Suprapubic skin (tissue), 4 donors: ENCODE data around the gene PRL. TPM values are rescaled to one million over a fixed set of nuclear protein-coding genes. Genes with fewer than 3 reads are reported as not detected.

Experiments used
- DNase-seq, 2 donors: peaks; one replicate each; pipeline ENCODE4 v3.0.0-alpha.2; 2019; ENCODE audit warnings: low spot score in 2 of 2
- H3K27ac ChIP-seq: fragments of 200-600 bp; sonication (generic); one replicate; pipeline ENCODE4 v1.5.1; 2019
- H3K27me3 ChIP-seq: fragments of 200-600 bp; sonication (generic); one replicate; pipeline ENCODE4 v1.5.1; 2019
- H3K36me3 ChIP-seq: fragments of 200-600 bp; sonication (generic); one replicate; pipeline ENCODE4 v1.5.1; 2019
- H3K4me1 ChIP-seq: fragments of 200-600 bp; sonication (generic); one replicate; pipeline ENCODE4 v1.5.1; 2019
- H3K4me3 ChIP-seq: fragments of 200-600 bp; sonication (generic); one replicate; pipeline ENCODE4 v1.5.1; 2019; ENCODE audit warnings: mild to moderate bottlenecking
- H3K9me3 ChIP-seq: fragments of 200-600 bp; sonication (generic); one replicate; pipeline ENCODE4 v1.5.1; 2019
- CTCF ChIP-seq, 2 donors: fragments of 200-600 bp in 1 of 2; fragments of 450-650 bp in 1 of 2; sonication (generic) in 1 of 2; IDR thresholded peaks; one replicate each; pipeline ENCODE4 v1.5.1; 2016 to 2019; ENCODE audit warnings: antibody characterized with exemption in 2 of 2, mild to moderate bottlenecking in 1 of 2, moderate library complexity in 1 of 2
- EP300 ChIP-seq: sonication (generic); formaldehyde crosslinking; IDR thresholded peaks from one replicate; pipeline ENCODE4 v1.6.1; 2017; ENCODE audit warnings: antibody characterized with exemption
- POLR2A ChIP-seq, 2 donors: fragments of 450-650 bp; IDR thresholded peaks; one replicate each; pipeline ENCODE4 v1.6.1; 2017; ENCODE audit warnings: antibody characterized with exemption in 2 of 2, mild to moderate bottlenecking in 2 of 2, moderate library complexity in 2 of 2
- POLR2AphosphoS5 ChIP-seq, 3 donors: sonication (generic); formaldehyde crosslinking; IDR thresholded peaks; one replicate each; pipeline ENCODE4 v1.6.1; 2017; ENCODE audit warnings: antibody characterized with exemption in 3 of 3
- WGBS: methylation state at CpG from one replicate; pipeline ENCODE4 v1.1.5; 2018; 5-methylcytosine and 5-hydroxymethylcytosine counted together
- total RNA-seq, 4 donors: library from RNA; depleted of rRNA; stranded (reverse); fragments of >200 nt; gene quantifications; one replicate each; pipeline ENCODE4 v1.1.0, GENCODE V29; 2016

Gene PRL
- total RNA-seq, 4 donors from 2014 or later, result not detected

DNA sequence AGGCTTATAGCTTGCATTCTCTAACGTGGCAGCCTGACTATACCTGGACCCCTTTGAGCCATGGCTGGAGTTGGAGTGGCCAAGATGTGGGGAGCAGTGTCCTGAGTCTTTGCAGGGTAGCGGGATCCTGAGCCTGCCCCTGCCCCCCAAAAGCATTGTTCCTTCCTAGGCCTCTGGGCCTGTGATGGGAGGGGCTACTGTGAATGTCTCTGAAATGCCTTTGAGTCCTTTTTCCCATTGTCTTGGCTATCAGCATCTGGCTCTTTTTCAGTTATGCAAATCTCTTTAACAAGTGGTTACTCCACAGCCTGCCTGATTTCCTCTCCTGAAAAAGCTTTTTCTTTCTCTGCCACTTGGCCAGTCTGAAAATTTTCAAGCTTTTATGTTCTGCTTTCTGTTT is 17.0 kb upstream of the PRL start:
- DNase-seq, result no peak
- H3K36me3 ChIP-seq, result no peaks in the 10 kb centered on the region
- WGBS, result 94% methylated on average over 2 of the region's 2 CpGs
- no peak overlapping the region for H3K27ac ChIP-seq
- TF ChIP-seq CTCF (IDR thresholded peaks at IDR 0.05) (no peak), POLR2A (IDR thresholded peaks at IDR 0.05) (no peak), POLR2AphosphoS5 (IDR thresholded peaks at IDR 0.05) (no peak), EP300 (no peak)
- H3K27me3 ChIP-seq, result no peaks in the 10 kb centered on the region
- H3K4me3 ChIP-seq, result no peak overlapping the region
- peaks cover 18% of the 10 kb centered on the region for H3K9me3 ChIP-seq
- H3K4me1 ChIP-seq, result no peaks in the 10 kb centered on the region

GRCh38 chr6:22308939-22309338 is 12.1 kb upstream of the PRL start:
- TF ChIP-seq POLR2A (IDR thresholded peaks at IDR 0.05) (no peak), POLR2AphosphoS5 (IDR thresholded peaks at IDR 0.05) (no peak), CTCF (IDR thresholded peaks at IDR 0.05) (no peak), EP300 (no peak)
- Histone ChIP-seq H3K36me3 (no peaks in the 10 kb centered on the region), H3K9me3 (peaks cover 17% of the 10 kb centered on the region), H3K27me3 (no peaks in the 10 kb centered on the region), H3K4me1 (no peaks in the 10 kb centered on the region), H3K4me3 (no peak overlapping the region), H3K27ac (no peak overlapping the region)
- no peak for DNase-seq
- 90% methylated on average over 2 of the region's 2 CpGs for WGBS

DNA sequence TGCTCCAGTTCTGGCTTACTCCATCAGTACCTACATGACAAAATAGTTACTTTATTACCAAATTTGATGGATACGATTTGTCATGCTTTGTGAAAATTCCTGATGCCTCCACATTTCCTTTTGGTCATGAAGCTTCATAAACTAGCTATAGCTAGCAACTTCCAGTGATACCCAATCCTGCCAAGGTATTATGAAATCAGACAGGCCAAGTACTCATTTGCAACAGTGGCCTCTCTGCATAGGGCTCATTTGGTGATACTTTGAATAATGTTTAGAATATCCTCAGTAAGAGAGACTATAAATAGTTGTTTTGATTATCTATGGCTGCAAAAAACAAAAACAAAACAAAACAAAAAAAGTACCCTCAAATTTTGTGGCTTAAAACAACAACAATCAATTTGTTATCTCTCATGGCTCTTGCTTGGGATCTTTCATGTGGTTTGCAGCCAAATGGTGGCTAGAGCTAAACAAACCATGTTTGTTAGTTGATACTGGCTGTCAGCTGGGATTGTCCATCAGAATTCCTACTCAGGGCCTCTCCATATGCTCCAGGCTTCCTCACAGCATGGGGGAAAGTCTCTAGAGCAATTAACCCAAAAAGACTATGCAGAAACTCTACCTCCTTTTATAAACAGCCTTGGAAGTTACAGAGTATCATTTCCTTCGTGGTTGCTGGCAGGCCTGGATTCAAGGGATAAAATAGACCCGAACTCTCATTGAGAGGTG is 10.1 kb upstream of the PRL start:
- no peak for TF ChIP-seq EP300
- TF ChIP-seq POLR2A (IDR thresholded peaks at IDR 0.05), result no peak
- no peak for TF ChIP-seq CTCF (IDR thresholded peaks at IDR 0.05)
- TF ChIP-seq POLR2AphosphoS5 (IDR thresholded peaks at IDR 0.05), result no peak
- WGBS, result 86% methylated on average over 3 of the region's 3 CpGs
- no peak for DNase-seq
- Histone ChIP-seq H3K27ac (no peak overlapping the region), H3K9me3 (peaks cover 14% of the 10 kb centered on the region), H3K27me3 (no peaks in the 10 kb centered on the region), H3K4me3 (no peak overlapping the region), H3K36me3 (no peaks in the 10 kb centered on the region), H3K4me1 (no peaks in the 10 kb centered on the region)

GRCh38 chr6:22302838-22303237 is 6.0 kb upstream of the PRL start:
- no peak for TF ChIP-seq POLR2AphosphoS5 (IDR thresholded peaks at IDR 0.05)
- TF ChIP-seq CTCF (IDR thresholded peaks at IDR 0.05), result no peak
- no peak for TF ChIP-seq POLR2A (IDR thresholded peaks at IDR 0.05)
- TF ChIP-seq EP300, result no peak

GRCh38 chr6:22300273-22300998 is 3.6 kb upstream of the PRL start:
- Histone ChIP-seq H3K4me1 (no peaks in the 10 kb centered on the region), H3K4me3 (no peak overlapping the region), H3K27ac (no peak overlapping the region), H3K36me3 (no peaks in the 10 kb centered on the region), H3K9me3 (no peaks in the 10 kb centered on the region), H3K27me3 (no peaks in the 10 kb centered on the region)
- no peak for DNase-seq
- 67% methylated on average over 4 of the region's 4 CpGs for WGBS
- TF ChIP-seq CTCF (IDR thresholded peaks at IDR 0.05) (no peak), POLR2AphosphoS5 (IDR thresholded peaks at IDR 0.05) (no peak), EP300 (no peak), POLR2A (IDR thresholded peaks at IDR 0.05) (no peak)

More at GRCh38 chr6:22302838-22303237, 6.0 kb upstream of the PRL start:
- Histone ChIP-seq H3K9me3 (no peaks in the 10 kb centered on the region), H3K27ac (no peak overlapping the region), H3K27me3 (no peaks in the 10 kb centered on the region), H3K4me3 (no peak overlapping the region), H3K4me1 (no peaks in the 10 kb centered on the region), H3K36me3 (no peaks in the 10 kb centered on the region)
- 39% methylated on average over 1 of the region's 1 CpG for WGBS
- no peak for DNase-seq
